Measurements from ENCODE around the gene PCDHB3.
"Not testable (repeated sequence)": the region's sequence is repeated elsewhere in the genome, so short reads cannot be mapped to it uniquely, and the experiment has no call there.

The PCDHB3 gene

GRCh38 chr5:141100243-141100805, at the start of gene PCDHB3:
TSS of gene PCDHB3 (plus strand) at chr5:141100473. CDS start at chr5:141100650, 177 bp downstream.
- DNase-seq, result no peak

- DNase-seq, result no peak
Measured at GRCh38 chr5:141050622-141051520, 49.4 kb upstream of the PCDHB3 start, which contains the start of gene PCDHB1. TSS of gene PCDHB1 (plus strand) at chr5:141051374. CDS start at chr5:141051471, 97 bp downstream.

- no peak for DNase-seq
Measured at GRCh38 chr5:141051521-141051866, 48.8 kb upstream of the PCDHB3 start.

GRCh38 chr5:141077826-141078225, 22.4 kb upstream of the PCDHB3 start:
- DNase-seq, result no peak

GRCh38 chr5:141082228-141082627, 18.0 kb upstream of the PCDHB3 start:
- DNase-seq, result no peak

GRCh38 chr5:141084487-141084989, 15.7 kb upstream of the PCDHB3 start:
- DNase-seq, result peak; percentile 10 to 26

- DNase-seq, result no peak
Measured at GRCh38 chr5:141094481-141095262, 5.6 kb upstream of the PCDHB3 start, which contains the start of gene PCDHB2. TSS of gene PCDHB2 (plus strand) at chr5:141094615. CDS start at chr5:141094791, 176 bp downstream.

GRCh38 chr5:141095263-141095641, 5.0 kb upstream of the PCDHB3 start:
- no peak for DNase-seq

- not testable (repeated sequence) for DNase-seq
Measured at GRCh38 chr5:141096181-141096580, 4.1 kb upstream of the PCDHB3 start.

- not testable (repeated sequence) for DNase-seq
Measured at GRCh38 chr5:141096586-141096985, 3.7 kb upstream of the PCDHB3 start.

GRCh38 chr5:141101059-141101458, 786 bp downstream of the PCDHB3 start:
- no peak for DNase-seq

- DNase-seq, result not testable (repeated sequence)
Measured at GRCh38 chr5:141102070-141102469, 1.8 kb downstream of the PCDHB3 start.

GRCh38 chr5:141102471-141102870, 2.2 kb downstream of the PCDHB3 start:
- not testable (repeated sequence) for DNase-seq

- DNase-seq, result no peak
Measured at GRCh38 chr5:141105350-141105749, 5.1 kb downstream of the PCDHB3 start.

GRCh38 chr5:141119250-141119649, 19.0 kb downstream of the PCDHB3 start:
- no peak for DNase-seq

- no peak for DNase-seq
Measured at GRCh38 chr5:141121563-141121962, 21.3 kb downstream of the PCDHB3 start, which contains the start of gene PCDHB4. TSS of gene PCDHB4 (plus strand) at chr5:141121818. CDS start at chr5:141121999, 181 bp downstream.

- no peak for DNase-seq
Measured at GRCh38 chr5:141121985-141122384, 21.7 kb downstream of the PCDHB3 start.

- not testable (repeated sequence) for DNase-seq
Measured at GRCh38 chr5:141123396-141124135, 23.3 kb downstream of the PCDHB3 start.

- DNase-seq, result no peak
Measured at GRCh38 chr5:141127305-141127704, 27.0 kb downstream of the PCDHB3 start.

GRCh38 chr5:141135030-141135717, 34.9 kb downstream of the PCDHB3 start, which contains the start of gene PCDHB5:
TSS of gene PCDHB5 (plus strand) at chr5:141135206. CDS start at chr5:141135435, 229 bp downstream.
- no peak for DNase-seq

GRCh38 chr5:141135718-141136266, 35.5 kb downstream of the PCDHB3 start:
- no peak for DNase-seq

All from activated CD4-positive, alpha-beta T cell treated with anti-CD3 and anti-CD28 coated beads for 4 hours (primary cell).